ENCODE results near the gene NOL3. TPM values are rescaled to one million over a fixed set of nuclear protein-coding genes. Genes with fewer than 3 reads are reported as not detected.

The NOL3 gene
- total RNA-seq, 1 experiment from 2014 or later, result 14.1 TPM

GRCh38 chr16:67198238-67198734 is 27.9 kb downstream of the NOL3 start:
- Histone ChIP-seq H3K4me1 (no peaks in the 10 kb centered on the region), H3K27me3 (no peaks in the 10 kb centered on the region), H3K36me3 (peaks cover 72% of the 10 kb centered on the region), H3K4me3 (no peak overlapping the region), H3K9me3 (replicated peaks) (no peaks in the 10 kb centered on the region), H3K27ac (no peak overlapping the region)
- DNase-seq, result no peak

- no peaks in the 10 kb centered on the region for H3K27me3 ChIP-seq
- no peaks in the 10 kb centered on the region for H3K9me3 ChIP-seq (replicated peaks)
- H3K4me1 ChIP-seq, result no peaks in the 10 kb centered on the region
- no peak within 1 kb of the TSS for H3K4me3 ChIP-seq
- peaks cover 65% of the 10 kb centered on the region for H3K36me3 ChIP-seq
- DNase-seq, result no peak
- H3K27ac ChIP-seq, result no peak within 1 kb of the TSS
These were observed 28.9 kb downstream of the NOL3 start, which contains the start of gene ELMO3 for GRCh38 chr16:67199011-67199807. TSS of gene ELMO3 (plus strand) at chr16:67199131. CDS start at chr16:67199327, 196 bp downstream.

- Histone ChIP-seq H3K9me3 (replicated peaks) (no peaks in the 10 kb centered on the region), H3K4me1 (no peaks in the 10 kb centered on the region), H3K27me3 (no peaks in the 10 kb centered on the region), H3K27ac (no peak overlapping the region), H3K4me3 (no peak overlapping the region), H3K36me3 (peaks cover 61% of the 10 kb centered on the region)
- DNase-seq, result no peak
These were observed 29.5 kb downstream of the NOL3 start for GRCh38 chr16:67199808-67200198.

- no peaks in the 10 kb centered on the region for H3K27me3 ChIP-seq
- DNase-seq, result no peak
- H3K9me3 ChIP-seq (replicated peaks), result no peaks in the 10 kb centered on the region
- no peaks in the 10 kb centered on the region for H3K4me1 ChIP-seq
- H3K36me3 ChIP-seq, result peaks cover 54% of the 10 kb centered on the region
- H3K27ac ChIP-seq, result no peak overlapping the region
- no peak overlapping the region for H3K4me3 ChIP-seq
These were observed 30.2 kb downstream of the NOL3 start for GRCh38 chr16:67200491-67200890.

- Histone ChIP-seq H3K9me3 (replicated peaks) (no peaks in the 10 kb centered on the region), H3K4me1 (no peaks in the 10 kb centered on the region), H3K27me3 (no peaks in the 10 kb centered on the region), H3K4me3 (no peak overlapping the region), H3K36me3 (peaks cover 45% of the 10 kb centered on the region), H3K27ac (no peak overlapping the region)
- no peak for DNase-seq
These were observed 31.3 kb downstream of the NOL3 start for GRCh38 chr16:67201411-67202345.

GRCh38 chr16:67202426-67202825 is 32.1 kb downstream of the NOL3 start:
- Histone ChIP-seq H3K9me3 (replicated peaks) (no peaks in the 10 kb centered on the region), H3K36me3 (peaks cover 38% of the 10 kb centered on the region), H3K27me3 (no peaks in the 10 kb centered on the region), H3K4me1 (no peaks in the 10 kb centered on the region), H3K4me3 (no peak overlapping the region), H3K27ac (no peak overlapping the region)
- no peak for DNase-seq

GRCh38 chr16:67202956-67203493 is 32.7 kb downstream of the NOL3 start:
- Histone ChIP-seq H3K4me1 (no peaks in the 10 kb centered on the region), H3K36me3 (peaks cover 32% of the 10 kb centered on the region), H3K4me3 (no peak overlapping the region), H3K9me3 (replicated peaks) (no peaks in the 10 kb centered on the region), H3K27me3 (no peaks in the 10 kb centered on the region), H3K27ac (no peak overlapping the region)
- DNase-seq, result no peak

GRCh38 chr16:67204076-67204475 is 33.7 kb downstream of the NOL3 start:
- DNase-seq, result no peak
- H3K9me3 ChIP-seq (replicated peaks), result no peaks in the 10 kb centered on the region
- H3K4me3 ChIP-seq, result no peak overlapping the region
- no peaks in the 10 kb centered on the region for H3K4me1 ChIP-seq
- H3K27me3 ChIP-seq, result no peaks in the 10 kb centered on the region
- H3K27ac ChIP-seq, result no peak overlapping the region
- peaks cover 24% of the 10 kb centered on the region for H3K36me3 ChIP-seq

- no peak for DNase-seq
- Histone ChIP-seq H3K9me3 (replicated peaks) (no peaks in the 10 kb centered on the region), H3K4me1 (peaks cover 5% of the 10 kb centered on the region; the same call in 1 of the 2 replicates), H3K27me3 (no peaks in the 10 kb centered on the region), H3K4me3 (no peak overlapping the region), H3K36me3 (peaks cover 13% of the 10 kb centered on the region), H3K27ac (no peak overlapping the region)
These were observed 35.9 kb downstream of the NOL3 start for GRCh38 chr16:67206129-67206837.

GRCh38 chr16:67206838-67207248 is 36.5 kb downstream of the NOL3 start:
- Histone ChIP-seq H3K36me3 (peaks cover 8% of the 10 kb centered on the region; the same call in 1 of the 2 replicates), H3K9me3 (replicated peaks) (no peaks in the 10 kb centered on the region), H3K27ac (no peak overlapping the region), H3K27me3 (no peaks in the 10 kb centered on the region), H3K4me1 (peaks cover 5% of the 10 kb centered on the region; the same call in 1 of the 2 replicates), H3K4me3 (no peak overlapping the region)
- no peak for DNase-seq

- Histone ChIP-seq H3K36me3 (peaks cover 3% of the 10 kb centered on the region; the same call in 1 of the 2 replicates), H3K27me3 (no peaks in the 10 kb centered on the region), H3K4me3 (no peak overlapping the region), H3K27ac (no peak overlapping the region), H3K4me1 (peaks cover 5% of the 10 kb centered on the region; the same call in 1 of the 2 replicates), H3K9me3 (replicated peaks) (no peaks in the 10 kb centered on the region)
- DNase-seq, result no peak
These were observed 37.1 kb downstream of the NOL3 start for GRCh38 chr16:67207249-67208091.

GRCh38 chr16:67208154-67208896 is 38.0 kb downstream of the NOL3 start:
- no peak for DNase-seq
- Histone ChIP-seq H3K27me3 (no peaks in the 10 kb centered on the region), H3K36me3 (peaks cover 3% of the 10 kb centered on the region; the same call in 1 of the 2 replicates), H3K4me3 (no peak overlapping the region), H3K9me3 (replicated peaks) (no peaks in the 10 kb centered on the region), H3K27ac (no peak overlapping the region), H3K4me1 (peaks cover 5% of the 10 kb centered on the region; the same call in 1 of the 2 replicates)

GRCh38 chr16:67209565-67209964 is 39.2 kb downstream of the NOL3 start:
- no peak for DNase-seq

More at GRCh38 chr16:67209565-67209964, 39.2 kb downstream of the NOL3 start:
- H3K27ac ChIP-seq, result no peak overlapping the region
- H3K4me1 ChIP-seq, result peaks cover 5% of the 10 kb centered on the region; the same call in 1 of the 2 replicates
- no peaks in the 10 kb centered on the region for H3K9me3 ChIP-seq (replicated peaks)
- H3K4me3 ChIP-seq, result no peak overlapping the region
- no peaks in the 10 kb centered on the region for H3K27me3 ChIP-seq
- peaks cover 3% of the 10 kb centered on the region; the same call in 1 of the 2 replicates for H3K36me3 ChIP-seq

Data from SJCRH30 (cell line).